Activated CD8-positive, alpha-beta memory T cell treated with anti-CD3 and anti-CD28 coated beads for 36 hours (primary cell): ENCODE results near the gene MED13. TPM values are rescaled to one million over a fixed set of nuclear protein-coding genes. Genes with fewer than 3 reads are reported as not detected.

Source experiments
- CTCF ChIA-PET: fragments of 350-600 bp; sonication (Branson Sonifier 250); formaldehyde crosslinking; loops from one replicate; lab custom pipeline; 2021; ENCODE audit warnings: antibody characterized with exemption; lab: Charles Lee
- POLR2A ChIA-PET: fragments of 350-600 bp; sonication (Branson Sonifier 250); formaldehyde crosslinking; loops from one replicate; lab custom pipeline; 2021; ENCODE audit warnings: antibody characterized with exemption; lab: Charles Lee
- total RNA-seq, 2 experiments: library from RNA; stranded (reverse); gene quantifications; one replicate each; pipeline ENCODE4 v1.2.3, GENCODE V29; 2021

Gene MED13
- total RNA-seq, result 10 to 100 TPM; 46.3 to 46.9 TPM

GRCh38 chr17:62064791-62065563 is at the start of gene MED13:
TSS of gene MED13 (minus strand) at chr17:62065278. CDS start at chr17:62065205, 73 bp downstream.
- CTCF ChIA-PET, result interaction anchor here (0.7 to 1.0 kb wide), 4 partner anchors 31 to 1060 kb away, joined by 3 read pairs; no protein-coding TSS in a partner anchor
- POLR2A ChIA-PET, result interaction anchor here (0.7 to 1.1 kb wide), 2 partner anchors 202 kb away, joined by 3 to 13 read pairs; partner anchors contain the start of gene BRIP1

GRCh38 chr17:62112229-62112628 is 47.2 kb upstream of the MED13 start:
- ChIA-PET POLR2A (no interaction called here), CTCF (interaction anchor here (1.1 kb wide), 1 partner anchor 11 kb away, joined by 3 read pairs; no protein-coding TSS in a partner anchor)

- ChIA-PET CTCF (interaction anchor here (1.1 kb wide), 1 partner anchor 10 kb away, joined by 3 read pairs; no protein-coding TSS in a partner anchor), POLR2A (no interaction called here)
Measured at GRCh38 chr17:62111562-62112171, 46.6 kb upstream of the MED13 start.

- POLR2A ChIA-PET, result no interaction called here
- CTCF ChIA-PET, result interaction anchor here (1.1 kb wide), 1 partner anchor 9 kb away, joined by 3 read pairs; no protein-coding TSS in a partner anchor
Measured at GRCh38 chr17:62110923-62111484, 45.9 kb upstream of the MED13 start.

- POLR2A ChIA-PET, result interaction anchor here (0.8 kb wide), 1 partner anchor 41 kb away, joined by 3 read pairs; no protein-coding TSS in a partner anchor
Measured at GRCh38 chr17:62109924-62110323, 44.8 kb upstream of the MED13 start.

GRCh38 chr17:62109378-62109902 is 44.4 kb upstream of the MED13 start:
- ChIA-PET CTCF (interaction anchor here (0.6 to 1.3 kb wide), 11 partner anchors 9 to 247 kb away, joined by 3 to 8 read pairs (median 4); partner anchors contain the start of genes BRIP1 and MED13), POLR2A (interaction anchor here (0.8 kb wide), 1 partner anchor 41 kb away, joined by 3 read pairs; no protein-coding TSS in a partner anchor)

More at GRCh38 chr17:62109924-62110323, 44.8 kb upstream of the MED13 start:
- CTCF ChIA-PET, result interaction anchor here (0.6 to 1.3 kb wide), 10 partner anchors 9 to 247 kb away, joined by 3 to 8 read pairs (median 4); partner anchors contain the start of genes BRIP1 and MED13

GRCh38 chr17:62105861-62106260 is 40.8 kb upstream of the MED13 start:
- CTCF ChIA-PET, result no interaction called here

GRCh38 chr17:62105357-62105756 is 40.3 kb upstream of the MED13 start:
- CTCF ChIA-PET, result no interaction called here

More at GRCh38 chr17:62105861-62106260, 40.8 kb upstream of the MED13 start:
- POLR2A ChIA-PET, result no interaction called here

GRCh38 chr17:62101515-62101914 is 36.4 kb upstream of the MED13 start:
- POLR2A ChIA-PET, result no interaction called here
- CTCF ChIA-PET, result interaction anchor here (1.1 to 1.4 kb wide), 3 partner anchors 8 to 10 kb away, joined by 3 read pairs; no protein-coding TSS in a partner anchor

More at GRCh38 chr17:62105357-62105756, 40.3 kb upstream of the MED13 start:
- POLR2A ChIA-PET, result no interaction called here

GRCh38 chr17:62101090-62101489 is 36.0 kb upstream of the MED13 start:
- ChIA-PET POLR2A (no interaction called here), CTCF (interaction anchor here (1.1 to 1.4 kb wide), 3 partner anchors 8 to 11 kb away, joined by 3 read pairs; no protein-coding TSS in a partner anchor)

GRCh38 chr17:62100055-62100454 is 35.0 kb upstream of the MED13 start:
- CTCF ChIA-PET, result interaction anchor here (1.4 kb wide), 1 partner anchor 9 kb away, joined by 3 read pairs; no protein-coding TSS in a partner anchor
- POLR2A ChIA-PET, result no interaction called here

GRCh38 chr17:62099532-62099931 is 34.5 kb upstream of the MED13 start:
- POLR2A ChIA-PET, result no interaction called here
- CTCF ChIA-PET, result no interaction called here

GRCh38 chr17:62098623-62099231 is 33.6 kb upstream of the MED13 start:
- ChIA-PET CTCF (interaction anchor here (0.7 kb wide), 1 partner anchor 11 kb away, joined by 3 read pairs; no protein-coding TSS in a partner anchor), POLR2A (no interaction called here)

- ChIA-PET POLR2A (no interaction called here), CTCF (interaction anchor here (1.5 kb wide), 1 partner anchor 32 kb away, joined by 3 read pairs; the partner anchor contains the start of gene MED13)
Measured at GRCh38 chr17:62096401-62096670, 31.3 kb upstream of the MED13 start.

- ChIA-PET POLR2A (no interaction called here), CTCF (interaction anchor here (1.2 kb wide), 1 partner anchor 15 kb away, joined by 3 read pairs; no protein-coding TSS in a partner anchor)
Measured at GRCh38 chr17:62094175-62094574, 29.1 kb upstream of the MED13 start.

- CTCF ChIA-PET, result interaction anchor here (1.2 kb wide), 1 partner anchor 16 kb away, joined by 3 read pairs; no protein-coding TSS in a partner anchor
- POLR2A ChIA-PET, result no interaction called here
Measured at GRCh38 chr17:62093188-62094155, 28.4 kb upstream of the MED13 start.

- CTCF ChIA-PET, result interaction anchor here (0.7 to 1.2 kb wide), 2 partner anchors 17 to 37 kb away, joined by 3 to 6 read pairs; no protein-coding TSS in a partner anchor
- POLR2A ChIA-PET, result no interaction called here
Measured at GRCh38 chr17:62092784-62093183, 27.7 kb upstream of the MED13 start.
